GM21360 (cell line): ENCODE data around the gene JAG1.
"Not testable (repeated sequence)": the region's sequence is repeated elsewhere in the genome, so short reads cannot be mapped to it uniquely, and the experiment has no call there.

Experiments used
- ATAC-seq: cut with Tn5 transposase; IDR thresholded peaks from one replicate; pipeline ENCODE4 v1.9.1; 2021; ENCODE audit warnings: mild to moderate bottlenecking, moderate library complexity; ENCODE audit not compliant: unreplicated experiment

The JAG1 gene

DNA sequence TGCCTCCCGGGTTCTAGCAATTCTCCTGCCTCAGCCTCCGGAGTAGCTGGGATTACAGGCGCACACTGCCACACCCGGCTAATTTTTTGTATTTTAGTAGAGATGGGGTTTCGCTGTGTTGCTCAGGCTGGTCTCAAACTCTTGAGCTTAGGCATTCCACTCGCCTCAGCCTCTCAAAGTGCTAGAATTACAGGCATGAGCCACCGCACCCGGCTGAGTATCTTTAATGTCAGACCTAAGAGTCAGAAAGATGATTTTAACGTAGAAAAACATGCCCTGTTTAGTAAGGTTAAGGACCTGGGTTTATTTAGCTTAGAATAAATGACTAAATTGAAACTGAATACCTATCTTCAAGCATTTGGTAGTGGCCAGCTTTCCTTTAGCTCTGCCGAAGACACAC, 83.4 kb downstream of the JAG1 start:
- not testable (repeated sequence) for ATAC-seq
